ENCODE measurements around the gene POU6F2. TPM values are rescaled to one million over a fixed set of nuclear protein-coding genes. Genes with fewer than 3 reads are reported as not detected.

The POU6F2 gene
- total and polyA plus RNA-seq, 2 of the 4 experiments (the other 2 are of a cell fraction): not detected

GRCh38 chr7:39300276-39300675 lies 322.6 kb downstream of the POU6F2 start:
- Histone ChIP-seq H4K5ac (ENCODE audit: low read depth, low read length) (no peak overlapping the region), H3K27ac (ENCODE audit: insufficient read depth, low read length) (no peak overlapping the region), H3K4me2 (ENCODE audit: low read depth, low read length) (no peak overlapping the region), H3K9ac (ENCODE audit: low read depth, low read length) (no peak overlapping the region), H2BK5ac (ENCODE audit: low read depth, low read length, poor library complexity, severe bottlenecking) (no peak overlapping the region), H2BK20ac (ENCODE audit: low read depth, low read length) (no peak overlapping the region), H3K9me1 (ENCODE audit: insufficient read depth, low read length) (no peaks in the 10 kb centered on the region), H2AK9ac (replicated peaks; ENCODE audit: low read depth, low read length, poor library complexity) (no peak overlapping the region), H2BK120ac (ENCODE audit: low read depth, low read length) (no peak overlapping the region), H3K9me3 (ENCODE audit: control insufficient read depth, insufficient read depth, low read length) (no peaks in the 10 kb centered on the region), H3K4me1 (ENCODE audit: control insufficient read depth, insufficient read depth, low read length) (no peaks in the 10 kb centered on the region), H3K56ac (ENCODE audit: extremely low read depth, insufficient read depth, low read length) (no peak overlapping the region), H3K4ac (ENCODE audit: low read depth, low read length) (no peak overlapping the region), H3K27me3 (ENCODE audit: control insufficient read depth, insufficient read depth, low read length) (no peaks in the 10 kb centered on the region), H2AFZ (replicated peaks; ENCODE audit: low read length, poor library complexity) (no peak overlapping the region), H3K79me1 (ENCODE audit: low read depth in 1 of 2, low read length in 2 of 2) (no peaks in the 10 kb centered on the region), H2BK15ac (ENCODE audit: low read depth, low read length) (no peak overlapping the region), H3K36me3 (ENCODE audit: control insufficient read depth, insufficient read depth, low read length) (no peaks in the 10 kb centered on the region), H2AK5ac (ENCODE audit: low read depth, low read length) (no peak overlapping the region), H3K4me3 (ENCODE audit: insufficient read depth, low read depth, low read length) (no peak overlapping the region), H4K91ac (ENCODE audit: insufficient read depth, low read depth, low read length) (no peak overlapping the region), H4K8ac (ENCODE audit: low read depth in 2 of 2, low read length in 2 of 2) (no peak overlapping the region), H3K14ac (replicated peaks; ENCODE audit: low read depth, low read length) (no peak overlapping the region), H4K20me1 (ENCODE audit: insufficient read depth, low read length) (no peaks in the 10 kb centered on the region), H3K23ac (ENCODE audit: low read depth, low read length) (no peak overlapping the region), H3K18ac (ENCODE audit: low read depth, low read length) (no peak overlapping the region)
- intact Hi-C loops (cut with micrococcal nuclease): no loop called here
- dilution Hi-C loops (cut with HindIII; ENCODE audit: low sequenced_read_pairs, unreplicated experiment): no loop called here
- DNase-seq (no peak), ATAC-seq (ENCODE audit: low read depth) (no peak)
- no CpG with 5 or more reads among the region's 8 CpGs for WGBS, 2 experiments (ENCODE audit: extremely low coverage in 2 of 2, insufficient read length in 1 of 2)
- ChIA-PET CTCF (no interaction called here), POLR2A (ENCODE audit: unreplicated experiment) (no interaction called here)
- BruUV-seq (replicated peaks): no TSS peak
- no peak for TF ChIP-seq RAD21 (IDR thresholded peaks at IDR 0.05; ENCODE audit: low read length)
- no peak for TF ChIP-seq MAZ (IDR thresholded peaks at IDR 0.05; ENCODE audit: borderline replicate concordance, low read depth, low read length)
- TF ChIP-seq CEBPB (IDR thresholded peaks at IDR 0.05; ENCODE audit: low read depth, low read length): no peak
- no peak for TF ChIP-seq BHLHE40 (IDR thresholded peaks at IDR 0.05; ENCODE audit: low read depth, low read length)
- no peak for TF ChIP-seq CHD1 (IDR thresholded peaks at IDR 0.05; ENCODE audit: low read depth, low read length)
- TF ChIP-seq POLR2A (IDR thresholded peaks at IDR 0.05; ENCODE audit: low read depth, low read length): no peak
- TF ChIP-seq MXI1 (IDR thresholded peaks at IDR 0.05; ENCODE audit: borderline replicate concordance, low read depth, low read length): no peak
- no peak for TF ChIP-seq RCOR1 (IDR thresholded peaks at IDR 0.05; ENCODE audit: insufficient replicate concordance, low read length)
- TF ChIP-seq SMC3 (IDR thresholded peaks at IDR 0.05; ENCODE audit: low read depth, low read length): no peak
- no peak for TF ChIP-seq USF2 (IDR thresholded peaks at IDR 0.05; ENCODE audit: low read depth, low read length)
- TF ChIP-seq NFE2L2 (IDR thresholded peaks at IDR 0.05; ENCODE audit: low read depth, low read length): no peak
- TF ChIP-seq RFX5 (IDR thresholded peaks at IDR 0.05; ENCODE audit: low read depth, low read length): no peak
- no peak for TF ChIP-seq CTCF (conservative IDR thresholded peaks at IDR 0.05; ENCODE audit: low read depth, low read length)
- no peak for TF ChIP-seq FOS (IDR thresholded peaks at IDR 0.05; ENCODE audit: low read depth, low read length)
- no peak for TF ChIP-seq ELK1 (IDR thresholded peaks at IDR 0.05; ENCODE audit: borderline replicate concordance, low read depth, low read length)
- TF ChIP-seq MAFK (IDR thresholded peaks at IDR 0.05; ENCODE audit: low read depth, low read length): no peak
- in situ Hi-C loops (cut with MboI; ENCODE audit: low sequenced_read_pairs): no loop called here

Data from IMR-90 (cell line).